ENCODE data around the gene CEBPE.

The CEBPE gene

DNA sequence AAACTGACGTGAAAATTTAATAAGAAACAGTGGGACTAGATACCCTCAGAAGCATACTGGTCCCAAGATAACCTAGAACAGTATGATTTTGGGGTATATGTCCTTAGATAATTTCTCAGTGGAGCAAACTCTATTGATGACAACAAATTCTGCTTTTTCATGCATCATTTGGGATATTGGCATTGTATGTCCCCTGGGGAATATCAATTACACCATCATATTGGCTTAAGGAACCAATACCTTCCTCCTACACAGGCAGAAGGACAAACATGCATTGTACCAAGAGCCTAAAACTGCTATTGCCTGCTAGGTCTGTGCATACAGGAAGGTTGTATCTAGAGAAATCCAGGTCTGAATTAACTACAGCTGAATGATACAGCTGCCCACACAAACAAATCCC is 44.1 kb downstream of the CEBPE start:
- DNase-seq = no peak

DNA sequence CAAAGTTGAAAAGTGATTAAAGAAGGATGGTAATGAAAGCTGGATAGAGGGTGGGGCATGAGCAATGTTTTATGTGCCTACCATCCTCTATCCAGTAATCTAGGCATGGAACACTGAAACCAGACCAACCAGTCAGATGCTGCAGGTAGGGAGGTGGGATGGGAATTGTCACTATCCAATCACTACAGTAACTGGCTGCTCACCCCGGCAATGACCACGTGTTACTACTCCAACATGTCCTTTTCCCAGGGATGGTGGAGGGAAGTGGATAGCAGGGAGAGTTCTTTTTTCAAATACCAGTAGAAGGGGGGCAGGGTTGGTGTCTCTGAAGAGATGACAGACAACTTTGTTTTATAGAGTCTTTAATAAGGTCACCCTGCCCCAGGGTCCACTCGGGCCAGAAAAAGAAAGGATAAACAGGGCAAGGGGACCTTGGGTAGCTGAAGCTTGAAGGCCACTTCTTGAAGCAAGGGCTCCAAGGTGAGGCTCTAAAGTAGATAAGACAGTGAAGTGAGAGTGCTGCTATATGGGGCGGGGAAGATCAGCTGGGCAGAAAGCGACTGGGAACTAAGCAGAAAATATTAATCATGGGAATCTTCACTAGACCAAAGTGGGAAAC is 47.0 kb downstream of the CEBPE start:
- DNase-seq = no peak

DNA sequence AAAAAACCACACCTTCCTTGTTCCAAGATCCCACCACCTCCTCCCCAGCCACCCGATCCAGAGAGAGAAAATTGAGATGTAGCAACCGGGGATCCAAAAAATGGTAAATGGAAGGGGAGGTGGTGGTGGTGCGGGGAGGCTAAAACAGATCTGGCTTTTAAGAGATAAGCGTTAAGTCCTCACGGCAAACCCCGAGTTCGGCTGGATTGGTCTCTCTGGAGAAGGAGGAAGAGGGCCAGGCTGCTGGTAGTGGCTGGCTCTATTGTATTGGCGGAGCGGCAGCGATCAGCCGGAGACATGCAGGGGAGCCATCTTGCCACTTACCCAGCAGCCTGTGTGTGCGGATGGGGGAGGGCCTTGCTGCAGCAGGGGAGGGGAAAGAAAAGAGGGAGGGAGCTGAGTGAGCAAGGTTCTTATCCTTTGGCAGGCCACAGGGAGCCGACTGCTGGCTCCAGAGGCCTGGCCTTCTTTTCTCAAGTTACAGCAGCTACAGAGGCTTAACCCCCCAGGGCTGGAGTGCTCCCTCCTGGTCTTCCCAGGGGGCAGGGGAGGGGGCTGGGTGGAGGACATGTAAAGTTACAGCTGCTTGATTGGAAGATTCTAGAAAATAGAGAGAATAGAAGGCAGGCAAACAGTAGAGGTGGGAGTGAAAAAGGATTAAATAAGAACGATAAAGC is 47.7 kb downstream of the CEBPE start:
- no peak for DNase-seq

DNA sequence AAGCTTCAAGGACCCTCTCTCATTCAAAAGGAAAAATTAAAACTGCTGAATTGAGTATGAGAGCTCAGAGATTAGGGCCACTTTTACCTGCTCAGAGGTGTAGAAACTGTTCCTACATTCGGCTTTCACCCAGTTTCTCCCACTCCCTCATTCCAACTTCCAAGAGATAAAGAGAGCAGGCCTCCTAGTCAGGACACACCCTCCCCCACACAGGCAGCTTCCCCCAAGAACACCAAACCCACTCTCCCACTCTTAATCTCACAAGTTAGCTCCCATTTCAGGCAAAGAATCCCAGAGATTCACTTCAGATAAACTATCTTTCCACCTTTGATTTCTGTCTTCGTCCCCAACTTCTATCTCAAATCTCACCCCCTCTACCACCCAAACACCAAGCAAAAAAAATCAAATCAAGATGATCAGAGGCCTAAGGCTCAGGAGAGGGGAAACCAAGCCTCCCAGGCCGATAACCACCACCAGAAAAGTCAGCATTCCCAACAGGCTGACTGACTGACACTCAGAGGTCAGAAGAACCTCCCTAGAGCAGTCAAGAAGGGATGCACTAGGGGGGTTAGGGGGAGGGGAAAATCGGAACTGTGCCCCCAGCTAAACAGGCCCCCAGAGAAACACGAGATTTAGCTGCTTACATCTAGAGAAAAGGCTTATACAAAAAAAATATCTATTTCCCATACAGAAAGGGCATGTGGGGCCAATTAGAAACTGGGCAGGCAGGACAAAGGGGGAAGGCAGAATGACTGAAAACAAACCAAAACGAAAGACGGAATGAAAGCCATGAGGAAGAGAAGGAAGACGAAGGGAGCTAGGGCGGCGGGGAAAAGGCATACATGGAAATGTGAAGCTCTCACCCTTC is 48.6 kb downstream of the CEBPE start:
- DNase-seq = no peak

DNA sequence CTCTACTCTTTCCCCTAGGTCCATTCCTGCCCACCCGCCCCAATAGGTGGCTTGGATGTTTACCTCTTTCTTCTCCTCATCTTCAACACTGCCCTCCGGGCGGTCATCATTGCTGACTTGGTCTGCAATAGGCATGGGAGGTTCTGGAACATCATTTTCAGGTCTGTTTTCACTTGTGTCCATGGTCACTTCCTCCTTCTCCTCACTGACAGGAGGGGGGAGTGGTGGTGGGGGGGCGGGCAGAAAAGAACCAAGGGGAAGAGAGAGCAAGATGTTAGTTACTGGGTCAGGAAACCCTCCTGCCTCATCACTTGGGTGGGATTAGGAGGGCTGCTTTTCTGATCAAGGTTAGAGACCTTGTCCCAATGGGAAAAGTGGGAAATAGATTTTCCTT is 49.6 kb downstream of the CEBPE start:
- DNase-seq = no peak

DNA sequence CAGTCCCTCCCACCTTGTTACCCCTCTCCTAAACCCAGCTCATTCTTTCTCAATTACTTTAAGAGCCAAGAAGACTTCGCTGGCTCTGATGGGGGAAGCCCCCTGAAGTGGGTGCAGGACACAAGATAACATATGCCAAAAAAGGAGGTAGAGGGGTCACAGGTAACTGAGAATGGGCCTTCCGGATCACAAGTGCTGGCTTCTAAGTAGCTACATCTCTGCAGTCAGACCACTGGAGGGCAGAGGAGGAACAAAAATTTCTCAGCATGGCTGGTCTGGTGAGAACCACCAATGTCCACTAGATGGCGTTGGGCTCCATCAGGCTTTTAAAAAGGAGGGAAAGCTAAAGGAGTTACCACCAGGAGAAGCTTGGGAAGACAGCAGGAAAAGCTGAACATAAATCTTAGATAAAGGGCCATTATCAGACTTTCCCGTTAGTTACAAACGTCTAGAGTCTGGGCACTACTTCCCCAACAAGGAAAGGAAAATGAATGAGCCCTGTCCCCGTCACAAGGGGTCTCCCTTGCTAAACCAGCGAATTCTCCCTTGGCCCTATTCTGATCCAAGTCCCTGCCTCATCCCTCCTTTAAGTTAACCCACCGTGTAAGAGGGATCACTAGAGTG is 50.2 kb downstream of the CEBPE start:
- DNase-seq = no peak

DNA sequence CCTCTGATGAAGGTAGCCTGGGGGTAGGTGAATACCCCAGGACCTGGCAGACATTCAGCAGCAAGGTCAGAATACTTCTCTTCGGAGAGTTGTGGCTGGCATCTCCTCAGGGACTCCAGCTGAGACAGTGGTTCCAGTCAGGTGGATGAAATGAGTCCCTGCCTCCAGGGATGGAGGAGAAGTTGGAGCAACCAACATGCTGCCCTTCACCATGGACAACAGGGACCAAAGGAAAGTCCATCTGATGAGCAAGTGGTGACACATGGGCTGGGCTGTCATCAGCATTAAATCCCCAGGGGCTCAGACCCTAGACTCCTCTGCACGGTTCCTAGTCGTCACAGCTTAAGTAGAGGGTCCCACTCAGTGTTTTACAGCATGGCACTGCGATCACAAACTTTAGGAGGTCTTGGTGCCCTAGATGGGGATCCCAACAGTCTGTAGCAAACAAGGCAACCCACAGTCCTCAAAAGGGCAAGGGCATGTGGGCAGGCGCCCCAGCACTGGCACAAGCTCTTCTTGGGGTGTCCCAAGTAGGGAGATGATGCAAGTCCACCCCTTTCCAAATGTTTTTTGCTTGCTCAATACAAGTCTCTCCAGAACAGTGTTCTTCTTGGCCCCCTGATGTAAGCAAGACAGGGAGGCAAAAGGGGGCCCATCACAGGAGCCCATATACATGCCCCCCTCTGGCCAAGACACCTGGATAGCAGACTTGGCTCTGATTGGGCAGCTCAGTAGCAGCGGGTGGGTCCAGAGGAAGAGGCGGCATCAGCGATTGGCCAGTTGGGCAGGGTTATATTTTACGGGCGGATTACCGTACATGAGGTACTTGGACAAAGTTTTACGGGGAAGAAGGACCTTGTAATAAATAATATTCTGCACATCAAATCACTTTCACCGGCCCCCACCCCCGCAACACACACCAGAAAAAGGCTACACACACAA is 50.9 kb downstream of the CEBPE start:
- DNase-seq = no peak

Measured in NCI-H1048 (cell line).